ENCODE data around the gene PAGR1. TPM values are rescaled to one million over a fixed set of nuclear protein-coding genes. Genes with fewer than 3 reads are reported as not detected.
"Not testable (repeated sequence)": the region's sequence is repeated elsewhere in the genome, so short reads cannot be mapped to it uniquely, and the experiment has no call there.

Gene PAGR1
- total and polyA plus RNA-seq, 2 donors (not counting 1 experiment from before 2014, with no cell fraction given) = 17.8 to 28.4 TPM

DNA sequence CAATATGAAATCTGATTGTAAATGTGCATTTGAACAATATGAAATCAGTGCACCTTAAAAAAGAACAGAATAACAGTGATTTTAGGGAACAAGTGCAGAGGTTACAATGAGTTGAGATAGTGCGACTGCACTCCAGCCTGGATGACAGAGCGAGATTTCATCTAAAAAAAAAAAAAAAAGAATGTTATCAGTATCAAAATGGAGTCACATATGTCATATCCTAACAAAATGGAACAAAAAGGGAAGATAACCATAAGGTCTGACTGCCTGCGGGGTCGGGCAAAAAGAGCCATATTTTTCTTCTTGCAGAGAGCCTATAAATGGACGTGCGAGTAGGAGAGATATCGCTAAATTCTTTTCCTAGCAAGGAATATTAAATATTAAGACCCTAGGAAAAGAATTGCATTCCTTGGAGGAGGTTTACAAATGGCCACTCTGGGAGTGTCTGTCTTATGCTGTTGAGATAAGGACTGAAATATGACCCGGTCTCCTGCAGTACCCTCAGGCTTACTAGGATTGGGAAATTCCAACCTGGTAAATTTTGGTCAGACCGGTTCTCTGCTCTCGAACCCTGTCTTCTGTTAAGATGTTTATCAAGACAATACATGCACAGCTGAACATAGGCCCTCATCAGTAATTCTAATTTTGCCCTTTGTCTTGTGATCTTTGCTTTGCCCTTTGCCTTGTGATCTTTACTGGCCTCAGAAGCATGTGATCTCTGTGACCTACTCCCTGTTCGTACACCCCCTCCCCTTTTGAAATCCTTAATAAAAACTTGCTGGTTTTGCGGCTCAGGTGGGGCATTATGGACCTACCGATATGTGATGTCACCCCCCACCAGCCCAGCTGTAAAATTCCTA lies 32.6 kb upstream of the PAGR1 start:
- intact Hi-C loops (cut with micrococcal nuclease); H3K27me3 Mint-ChIP-seq; H3K4me3 ChIP-seq (ENCODE audit: control extremely low read depth in 1 of 5, extremely low read depth in 1 of 5, insufficient read depth in 1 of 5, low read depth in 2 of 5, low read length in 4 of 5); H3K27me3 ChIP-seq (replicated peaks in 1 of 4; ENCODE audit: control extremely low read depth in 1 of 4, control insufficient read depth in 3 of 4, insufficient read depth in 4 of 4, low read length in 3 of 4); H3K4me2 ChIP-seq (replicated peaks; ENCODE audit: low read depth, low read length, poor library complexity, severe bottlenecking); POLR2A ChIA-PET; H3K79me2 ChIP-seq (ENCODE audit: control insufficient read depth, insufficient read depth, low read length); H3K27ac Mint-ChIP-seq; H2AFZ ChIP-seq (ENCODE audit: insufficient read depth, low read depth, low read length, poor library complexity, severe bottlenecking); H3K9me3 Mint-ChIP-seq (ENCODE audit: insufficient read depth); H3K4me3 Mint-ChIP-seq; H3K36me3 ChIP-seq (replicated peaks in 1 of 2; ENCODE audit: control extremely low read depth in 1 of 2, control insufficient read depth in 1 of 2, extremely low read depth in 1 of 2, insufficient read depth in 2 of 2, low read length in 1 of 2); ATAC-seq (ENCODE audit: low read depth); H3K9me3 ChIP-seq (ENCODE audit: control extremely low read depth in 1 of 3, control insufficient read depth in 2 of 3, insufficient read depth in 1 of 3, low read length in 2 of 3); DNase-seq; H3K9ac ChIP-seq (ENCODE audit: low read length); H4K20me1 ChIP-seq (ENCODE audit: control insufficient read depth, insufficient read depth, low read length, poor library complexity, severe bottlenecking); H3K27ac ChIP-seq (ENCODE audit: low read length in 2 of 2): not testable (repeated sequence)
- peaks cover 8 to 13% of the 10 kb centered on the region in 2 donors for H3K4me1 ChIP-seq (ENCODE audit: control insufficient read depth in 2 of 2, insufficient read depth in 2 of 2, low read length in 2 of 2)
- H3K4me1 Mint-ChIP-seq = peaks cover 11% of the 10 kb centered on the region
- CTCF ChIA-PET = interaction anchor here (0.6 to 2.7 kb wide), 4 partner anchors 27 to 82 kb away, joined by 3 to 24 read pairs (median 10); no protein-coding TSS in a partner anchor
- 100% methylated on average over 6 of the region's 13 CpGs for WGBS (ENCODE audit: insufficient coverage)

DNA sequence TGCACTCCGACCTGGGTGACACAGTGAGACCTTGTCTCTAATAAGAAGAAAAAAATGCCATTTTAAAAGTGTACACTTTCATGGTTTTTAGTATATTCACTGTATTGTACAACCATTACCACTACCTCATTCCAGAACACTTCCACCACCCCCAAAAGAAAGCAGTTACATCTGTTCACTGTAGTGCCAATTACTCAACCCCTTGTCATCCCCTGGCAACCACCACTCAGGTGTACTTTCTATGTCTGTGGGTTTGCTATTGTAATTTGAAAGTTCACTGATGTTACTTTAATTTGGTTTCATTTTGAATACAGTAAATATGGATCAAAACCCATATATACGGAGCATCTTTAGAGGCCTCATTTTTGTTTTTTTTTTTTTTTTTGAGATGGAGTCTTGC lies 31.8 kb upstream of the PAGR1 start:
- no peak for DNase-seq
- Histone ChIP-seq H3K27ac (ENCODE audit: low read length in 2 of 2) (no peak overlapping the region), H3K36me3 (replicated peaks in 1 of 2; ENCODE audit: control extremely low read depth in 1 of 2, control insufficient read depth in 1 of 2, extremely low read depth in 1 of 2, insufficient read depth in 2 of 2, low read length in 1 of 2) (no peaks in the 10 kb centered on the region), H3K9me3 (ENCODE audit: control extremely low read depth in 1 of 3, control insufficient read depth in 2 of 3, insufficient read depth in 1 of 3, low read length in 2 of 3) (no peaks in the 10 kb centered on the region), H3K9ac (ENCODE audit: low read length) (no peak overlapping the region), H3K79me2 (ENCODE audit: control insufficient read depth, insufficient read depth, low read length) (no peaks in the 10 kb centered on the region), H3K27me3 (replicated peaks in 1 of 4; ENCODE audit: control extremely low read depth in 1 of 4, control insufficient read depth in 3 of 4, insufficient read depth in 4 of 4, low read length in 3 of 4) (no peaks in the 10 kb centered on the region), H4K20me1 (ENCODE audit: control insufficient read depth, insufficient read depth, low read length, poor library complexity, severe bottlenecking) (no peaks in the 10 kb centered on the region), H2AFZ (ENCODE audit: insufficient read depth, low read depth, low read length, poor library complexity, severe bottlenecking) (no peak overlapping the region), H3K4me2 (replicated peaks; ENCODE audit: low read depth, low read length, poor library complexity, severe bottlenecking) (no peak overlapping the region), H3K4me3 (ENCODE audit: control extremely low read depth in 1 of 5, extremely low read depth in 1 of 5, insufficient read depth in 1 of 5, low read depth in 2 of 5, low read length in 4 of 5) (no peak overlapping the region), H3K4me1 (ENCODE audit: control insufficient read depth in 2 of 2, insufficient read depth in 2 of 2, low read length in 2 of 2) (peaks cover 8 to 15% of the 10 kb centered on the region in 2 donors)
- H3K27me3 Mint-ChIP-seq = no peaks in the 10 kb centered on the region
- TF ChIP-seq, protein P1, sequence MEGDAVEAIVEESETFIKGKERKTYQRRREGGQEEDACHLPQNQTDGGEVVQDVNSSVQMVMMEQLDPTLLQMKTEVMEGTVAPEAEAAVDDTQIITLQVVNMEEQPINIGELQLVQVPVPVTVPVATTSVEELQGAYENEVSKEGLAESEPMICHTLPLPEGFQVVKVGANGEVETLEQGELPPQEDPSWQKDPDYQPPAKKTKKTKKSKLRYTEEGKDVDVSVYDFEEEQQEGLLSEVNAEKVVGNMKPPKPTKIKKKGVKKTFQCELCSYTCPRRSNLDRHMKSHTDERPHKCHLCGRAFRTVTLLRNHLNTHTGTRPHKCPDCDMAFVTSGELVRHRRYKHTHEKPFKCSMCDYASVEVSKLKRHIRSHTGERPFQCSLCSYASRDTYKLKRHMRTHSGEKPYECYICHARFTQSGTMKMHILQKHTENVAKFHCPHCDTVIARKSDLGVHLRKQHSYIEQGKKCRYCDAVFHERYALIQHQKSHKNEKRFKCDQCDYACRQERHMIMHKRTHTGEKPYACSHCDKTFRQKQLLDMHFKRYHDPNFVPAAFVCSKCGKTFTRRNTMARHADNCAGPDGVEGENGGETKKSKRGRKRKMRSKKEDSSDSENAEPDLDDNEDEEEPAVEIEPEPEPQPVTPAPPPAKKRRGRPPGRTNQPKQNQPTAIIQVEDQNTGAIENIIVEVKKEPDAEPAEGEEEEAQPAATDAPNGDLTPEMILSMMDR (IDR thresholded peaks at IDR 0.05) = no peak
- TF ChIP-seq EZH2 (IDR thresholded peaks at IDR 0.05; ENCODE audit: borderline replicate concordance, insufficient read depth, low read depth, low read length, poor library complexity, severe bottlenecking) = no peak
- no peak overlapping the region for H3K4me3 Mint-ChIP-seq
- no peak for ATAC-seq (ENCODE audit: low read depth)
- WGBS (ENCODE audit: insufficient coverage) = no CpG with 5 or more reads among the region's 2 CpGs
- ChIA-PET CTCF (interaction anchor here (0.6 to 2.7 kb wide), 19 partner anchors 12 to 248 kb away, joined by 3 to 24 read pairs (median 5); no protein-coding TSS in a partner anchor), POLR2A (interaction anchor here (0.6 kb wide), 1 partner anchor 38 kb away, joined by 3 read pairs; the partner anchor contains the start of gene C16orf54)
- no peaks in the 10 kb centered on the region for H3K9me3 Mint-ChIP-seq (ENCODE audit: insufficient read depth)
- intact Hi-C loops (cut with micrococcal nuclease) = no loop called here
- H3K4me1 Mint-ChIP-seq = peaks cover 11% of the 10 kb centered on the region
- no peak overlapping the region for H3K27ac Mint-ChIP-seq
